Common myeloid progenitor, CD34-positive (primary cell): ENCODE results near the gene KMT2D.
"Not testable (repeated sequence)": the region's sequence is repeated elsewhere in the genome, so short reads cannot be mapped to it uniquely, and the experiment has no call there.

Experiments
- CTCF ChIA-PET: fragments of 350-600 bp; sonication (Branson Sonifier 250); formaldehyde crosslinking; loops from one replicate; lab custom pipeline; 2021; ENCODE audit warnings: antibody characterized with exemption; lab: Charles Lee
- POLR2A ChIA-PET: fragments of 350-600 bp; sonication (Branson Sonifier 250); formaldehyde crosslinking; loops from one replicate; lab custom pipeline; 2021; ENCODE audit warnings: antibody characterized with exemption; lab: Charles Lee
- DNase-seq, 3 donors: peaks; one replicate each; pipeline versions ENCODE4 v3.0.0 to v3.0.0-alpha.2; 2013
- H3K27ac ChIP-seq, 2 experiments: 1 replicate in 1 of 2; 2 replicates in 1 of 2; pipeline ENCODE4 v1.7.0; 2013; ENCODE audit warnings: inconsistent platforms in 2 of 2, low read length in 2 of 2, mild to moderate bottlenecking in 2 of 2, low read depth in 1 of 2, moderate library complexity in 1 of 2; ENCODE audit not compliant: severe bottlenecking in 2 of 2, insufficient read depth in 1 of 2, poor library complexity in 1 of 2
- H3K27me3 ChIP-seq, 5 experiments: replicated peaks in 2 of 5; 1 replicate in 3 of 5; 2 replicates in 2 of 5; pipeline versions ENCODE4 v1.6.1 to v1.7.0; 2013; ENCODE audit warnings: low read length in 4 of 5, mild to moderate bottlenecking in 2 of 5, moderate library complexity in 2 of 5, inconsistent platforms in 1 of 5; ENCODE audit not compliant: insufficient read depth in 5 of 5, control insufficient read depth in 4 of 5
- H3K36me3 ChIP-seq, 4 experiments: 1 replicate in 2 of 4; 2 replicates in 2 of 4; pipeline versions ENCODE4 v1.6.1 to v1.7.0; 2013; ENCODE audit warnings: low read length in 3 of 4, control low read depth in 1 of 4, mild to moderate bottlenecking in 1 of 4; ENCODE audit not compliant: control insufficient read depth in 4 of 4, insufficient read depth in 4 of 4
- H3K4me1 ChIP-seq, 4 experiments: 1 replicate in 3 of 4; 2 replicates in 1 of 4; pipeline versions ENCODE4 v1.6.1 to v1.7.1; 2013; ENCODE audit warnings: low read length in 3 of 4, mild to moderate bottlenecking in 3 of 4, control low read depth in 1 of 4, inconsistent platforms in 1 of 4, moderate library complexity in 1 of 4; ENCODE audit not compliant: control insufficient read depth in 4 of 4, insufficient read depth in 4 of 4; ENCODE audit errors: control extremely low read depth in 1 of 4
- H3K4me3 ChIP-seq, 7 experiments: 1 replicate in 4 of 7; 2 replicates in 3 of 7; pipeline versions ENCODE4 v1.5.1 to v1.7.0; 2013; ENCODE audit warnings: mild to moderate bottlenecking in 7 of 7, low read length in 6 of 7, moderate library complexity in 6 of 7, inconsistent platforms in 2 of 7, low read depth in 2 of 7, control low read depth in 1 of 7; ENCODE audit not compliant: insufficient read depth in 4 of 7, control insufficient read depth in 1 of 7; ENCODE audit errors: extremely low read depth in 1 of 7
- H3K9me3 ChIP-seq, 5 experiments: 1 replicate in 4 of 5; 2 replicates in 1 of 5; pipeline versions ENCODE4 v1.6.1 to v1.7.1; 2013; ENCODE audit warnings: low read length in 4 of 5, mild to moderate bottlenecking in 2 of 5, inconsistent platforms in 1 of 5, low read depth in 1 of 5, moderate library complexity in 1 of 5; ENCODE audit not compliant: control insufficient read depth in 4 of 5, insufficient read depth in 2 of 5; ENCODE audit errors: control extremely low read depth in 1 of 5
- WGBS: methylation state at CpG from one replicate; pipeline ENCODE4 v1.1.5; 2013; ENCODE audit not compliant: insufficient coverage; 5-methylcytosine and 5-hydroxymethylcytosine counted together

KMT2D gene

DNA sequence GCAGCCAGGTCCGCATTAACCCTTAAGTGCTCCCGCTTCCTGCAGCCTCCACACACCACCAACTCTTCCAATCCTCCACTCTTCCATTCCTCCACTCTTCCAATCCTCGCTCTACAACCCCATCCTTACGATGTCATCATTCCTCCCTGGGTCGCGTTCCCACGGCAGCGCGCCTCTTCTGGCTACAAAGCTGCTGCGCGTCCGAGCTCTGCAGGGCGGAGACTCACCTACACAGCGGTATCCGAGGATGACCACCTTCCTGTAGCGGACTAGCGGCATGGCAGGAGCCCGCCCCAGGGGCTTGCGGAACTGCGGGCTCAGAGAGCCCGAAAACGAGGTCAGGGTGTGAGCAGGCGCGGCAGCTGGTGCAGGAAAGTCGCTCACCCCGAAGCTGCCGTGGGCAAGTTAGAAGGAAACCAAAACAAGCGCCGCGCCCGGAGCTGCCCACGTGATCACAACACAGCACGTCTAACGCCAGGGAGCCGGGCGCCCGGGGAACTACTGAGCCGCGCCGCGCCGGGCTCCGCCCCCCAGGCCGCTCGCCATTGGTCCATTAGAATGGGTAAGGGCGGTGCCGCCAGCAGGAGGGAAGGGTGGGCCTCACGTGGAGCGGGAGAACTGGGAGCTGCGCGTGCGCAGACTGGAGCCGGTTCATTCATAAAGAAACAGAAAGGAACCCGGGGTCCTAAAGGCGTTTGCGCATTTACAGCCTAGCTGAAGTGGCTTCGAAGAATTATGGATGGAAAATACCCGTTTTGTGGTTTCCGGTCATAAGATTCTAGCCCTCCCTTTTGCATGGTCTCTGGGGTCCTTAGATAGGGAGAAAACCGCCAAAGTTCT, 9.1 kb upstream of the KMT2D start, which contains the start of gene RHEBL1:
TSS of gene RHEBL1 (minus strand) at position 473 of the 840 bp plus-strand sequence. CDS start at position 279, 194 bp downstream.
- Histone ChIP-seq H3K27ac (peak within 1 kb of the TSS in 1 of 2 experiments; percentile 75), H3K36me3 (peaks cover 0 to 16% (median 0%) of the 10 kb centered on the region in 4 experiments), H3K9me3 (no peaks in the 10 kb centered on the region), H3K27me3 (no peaks in the 10 kb centered on the region), H3K4me3 (peak within 1 kb of the TSS; percentile 62 to 97 (median 88)), H3K4me1 (peaks cover 3 to 27% (median 12%) of the 10 kb centered on the region in 4 experiments)
- ChIA-PET POLR2A (interaction anchor here (0.6 to 2.0 kb wide), 4 partner anchors 11 to 61 kb away, joined by 3 to 6 read pairs (median 4); partner anchors contain the start of gene TUBA1B), CTCF (interaction anchor here (0.7 to 15.0 kb wide), 8 partner anchors 12 to 153 kb away, joined by 3 to 326 read pairs (median 4); partner anchors contain the start of genes DHH and LMBR1L)
- 0% methylated on average over 51 of the region's 60 CpGs for WGBS
- DNase-seq, result peak; percentile 98 to 99 (median 99)

DNA sequence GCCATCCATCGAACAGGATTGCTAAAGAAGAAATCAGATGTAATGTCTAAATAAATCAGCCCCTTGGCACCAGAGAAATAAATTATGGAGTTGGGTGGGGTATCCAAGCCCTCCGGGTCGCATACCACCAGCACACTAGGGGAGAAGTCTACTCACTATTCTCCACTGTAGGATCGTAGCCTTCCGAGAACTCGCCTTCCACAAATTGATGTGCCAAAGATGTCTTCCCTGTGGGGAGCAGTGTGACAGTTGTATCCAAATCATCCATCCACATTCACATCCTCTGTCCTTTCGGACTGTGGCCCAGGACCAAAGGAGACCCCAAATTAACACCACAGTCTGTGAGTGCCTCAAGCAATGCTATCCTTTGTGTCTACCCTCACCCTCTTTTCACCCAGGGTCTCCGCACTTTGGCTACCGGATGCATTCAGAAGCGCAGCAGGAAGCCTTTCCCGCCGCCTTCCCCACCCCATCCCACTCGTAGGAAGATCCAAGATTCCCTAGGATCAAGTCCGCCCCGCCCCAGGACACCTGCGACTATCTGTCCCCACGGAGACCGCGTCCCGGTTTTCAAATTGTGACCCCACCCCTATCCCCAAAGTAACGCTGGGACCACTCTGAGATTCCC, 8.4 kb upstream of the KMT2D start:
- H3K27ac ChIP-seq, result peak overlapping the region in 1 of 2 experiments; percentile 70
- 39% methylated on average over 10 of the region's 21 CpGs for WGBS

DNA sequence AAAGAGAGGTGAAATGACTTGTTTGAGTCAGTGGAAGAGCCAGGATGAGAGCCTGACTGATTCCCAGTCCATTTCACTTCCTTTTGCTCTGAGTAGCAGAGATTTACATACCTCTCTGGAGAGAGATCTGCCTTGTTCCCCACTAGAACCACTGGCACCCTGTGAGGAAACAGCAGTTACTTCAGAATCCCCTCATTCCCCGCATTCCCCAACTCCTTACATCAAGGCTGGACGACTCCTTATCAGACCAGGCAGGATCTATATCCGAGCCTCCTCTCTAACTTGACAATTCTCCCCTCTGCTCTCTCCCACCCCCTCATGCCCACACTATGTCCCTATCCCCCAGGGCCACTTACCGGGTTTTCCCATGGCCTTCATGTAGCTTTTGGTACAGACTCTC, 5.5 kb upstream of the KMT2D start:
- WGBS, result 95% methylated on average over 4 of the region's 4 CpGs
- ChIA-PET CTCF (interaction anchor here (0.7 to 15.0 kb wide), 9 partner anchors 11 to 93 kb away, joined by 3 to 326 read pairs (median 4); partner anchors contain the start of genes DHH and LMBR1L), POLR2A (no interaction called here)
- Histone ChIP-seq H3K27me3 (no peaks in the 10 kb centered on the region), H3K4me1 (peaks cover 3 to 30% (median 18%) of the 10 kb centered on the region in 4 experiments), H3K9me3 (no peaks in the 10 kb centered on the region), H3K27ac (no peak overlapping the region), H3K36me3 (peaks cover 0 to 18% (median 0%) of the 10 kb centered on the region in 4 experiments), H3K4me3 (no peak overlapping the region)
- DNase-seq, result no peak

More for the DNA sequence above, 8.4 kb upstream of the KMT2D start:
- H3K27me3 ChIP-seq, result no peaks in the 10 kb centered on the region
- ChIA-PET POLR2A (interaction anchor here (1.3 to 2.0 kb wide), 2 partner anchors 10 to 23 kb away, joined by 4 to 6 read pairs; no protein-coding TSS in a partner anchor), CTCF (interaction anchor here (1.0 to 15.0 kb wide), 6 partner anchors 11 to 154 kb away, joined by 3 to 326 read pairs (median 4); partner anchors contain the start of genes DHH and LMBR1L)
- no peaks in the 10 kb centered on the region for H3K9me3 ChIP-seq
- H3K4me1 ChIP-seq, result peaks cover 3 to 27% (median 12%) of the 10 kb centered on the region in 4 experiments
- H3K4me3 ChIP-seq, result peak overlapping the region; percentile 62 to 97 (median 88)
- DNase-seq, result no peak
- H3K36me3 ChIP-seq, result peaks cover 0 to 18% (median 0%) of the 10 kb centered on the region in 4 experiments

DNA sequence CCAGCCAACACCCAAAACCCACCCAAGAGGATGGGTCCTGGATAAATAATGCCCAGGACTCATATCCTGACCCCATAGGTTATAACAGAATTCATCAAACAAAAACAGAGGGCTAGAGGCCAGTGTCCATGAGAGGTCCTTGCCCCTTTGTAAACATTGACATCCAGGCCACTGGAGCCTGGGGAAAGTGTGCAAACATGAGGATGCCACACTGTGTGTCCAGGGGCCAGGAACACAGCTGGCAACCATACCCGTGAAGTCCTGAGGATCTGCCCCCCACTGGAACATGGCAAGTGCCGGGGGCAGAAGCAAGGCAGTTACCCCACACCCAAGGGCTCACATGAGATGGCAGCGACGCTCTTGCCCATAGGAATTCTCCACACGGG, 4.2 kb upstream of the KMT2D start:
- POLR2A ChIA-PET, result interaction anchor here (0.7 kb wide), 1 partner anchor 30 kb away, joined by 4 read pairs; the partner anchor contains the start of gene DHH
- Histone ChIP-seq H3K4me1 (peaks cover 3 to 21% (median 17%) of the 10 kb centered on the region in 4 experiments), H3K27ac (no peak overlapping the region), H3K36me3 (peaks cover 0 to 18% (median 0%) of the 10 kb centered on the region in 4 experiments), H3K27me3 (no peaks in the 10 kb centered on the region), H3K9me3 (no peaks in the 10 kb centered on the region), H3K4me3 (no peak overlapping the region)
- WGBS, result 100% methylated on average over 1 of the region's 5 CpGs
- DNase-seq, result no peak
- CTCF ChIA-PET, result interaction anchor here (0.7 to 15.0 kb wide), 13 partner anchors 9 to 278 kb away, joined by 3 to 326 read pairs (median 4); partner anchors contain the start of genes DDN, DHH, LMBR1L and TUBA1B

DNA sequence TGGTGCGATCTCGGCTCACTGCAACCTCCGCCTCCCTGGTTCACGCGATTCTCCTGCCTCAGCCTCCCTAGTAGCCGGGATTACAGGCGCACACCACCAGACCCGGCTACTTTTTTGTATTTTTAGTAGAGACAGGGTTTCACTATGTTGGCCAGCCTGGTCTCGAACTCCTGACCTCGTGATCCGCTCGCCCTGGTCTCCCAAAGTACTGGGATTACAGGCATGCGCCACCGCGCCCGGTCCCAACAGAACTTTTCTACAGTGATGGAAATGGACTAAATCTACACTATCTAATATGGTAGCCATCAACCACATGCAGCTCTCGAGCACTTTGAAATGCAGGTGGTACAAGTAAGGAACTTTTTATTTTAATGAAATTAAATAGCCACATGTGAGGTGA, 1.3 kb upstream of the KMT2D start:
- peak overlapping the region in 1 of 7 experiments; percentile 95 for H3K4me3 ChIP-seq
- peaks cover 16 to 39% (median 33%) of the 10 kb centered on the region in 4 experiments for H3K4me1 ChIP-seq
- POLR2A ChIA-PET, H3K9me3 ChIP-seq, H3K27me3 ChIP-seq, H3K27ac ChIP-seq, DNase-seq: not testable (repeated sequence)
- peaks cover 0 to 20% (median 0%) of the 10 kb centered on the region in 4 experiments for H3K36me3 ChIP-seq
- CTCF ChIA-PET, result interaction anchor here (1.2 to 15.0 kb wide), 4 partner anchors 20 to 68 kb away, joined by 3 to 326 read pairs (median 145); partner anchors contain the start of genes DHH and LMBR1L
- WGBS, result 98% methylated on average over 14 of the region's 17 CpGs

DNA sequence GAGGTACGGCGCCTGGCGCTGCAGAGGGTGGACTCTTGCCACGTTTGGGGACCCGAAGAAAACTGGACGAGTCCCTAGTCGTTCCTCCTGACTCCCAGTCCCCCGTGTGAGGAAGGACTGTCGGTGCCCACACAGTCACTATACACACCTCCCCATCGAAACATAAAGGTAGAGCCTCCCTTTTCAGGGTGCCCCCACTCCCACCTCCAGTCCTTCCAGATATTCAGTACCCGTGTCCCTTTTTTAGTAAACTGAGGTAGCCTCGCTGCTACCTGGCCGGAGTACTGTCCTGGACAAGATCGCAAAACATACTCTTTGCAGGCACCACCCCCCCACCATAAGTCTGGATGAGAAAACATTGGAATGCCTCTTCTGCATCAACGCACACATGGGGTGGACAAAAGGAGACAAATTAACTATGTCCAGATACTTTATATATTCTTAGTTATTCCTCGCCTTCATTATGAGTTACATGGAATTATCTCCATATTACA, 610 bp upstream of the KMT2D start:
- ChIA-PET POLR2A (no interaction called here), CTCF (interaction anchor here (12.7 to 15.0 kb wide), 2 partner anchors 21 to 40 kb away, joined by 285 to 326 read pairs; partner anchors contain the start of genes DHH and LMBR1L)
- peak overlapping the region; percentile 89 to 98 (median 95) for H3K4me3 ChIP-seq
- H3K27ac ChIP-seq, result peak overlapping the region; percentile 95 to 99
- peaks cover 23 to 47% (median 40%) of the 10 kb centered on the region in 4 experiments for H3K4me1 ChIP-seq
- no peaks in the 10 kb centered on the region for H3K9me3 ChIP-seq
- no peak for DNase-seq
- peaks cover 0 to 15% (median 0%) of the 10 kb centered on the region in 4 experiments for H3K36me3 ChIP-seq
- no peaks in the 10 kb centered on the region for H3K27me3 ChIP-seq
- WGBS, result 8% methylated on average over 14 of the region's 16 CpGs
